D721Med (cell line): ENCODE measurements around the gene CYP2D6.
A peak's percentile ranks its signal among the peaks of the same experiment; 100 is the strongest.

Experiments
- DNase-seq: peaks from one replicate; pipeline ENCODE4 v3.0.0; 2011; ENCODE audit warnings: low spot score; ENCODE audit not compliant: insufficient read length
- FAIRE-seq: peaks from 2 replicates; lab custom pipeline; 2011; peaks lifted over from hg19 to GRCh38; lab: Jason Lieb, UNC
- TF ChIP-seq, protein P1 (sequence below): IDR thresholded peaks from 2 replicates; pipeline ENCODE4 v1.5.1; 2012; ENCODE audit warnings: mild to moderate bottlenecking, control low read depth; ENCODE audit not compliant: insufficient read depth; ENCODE audit errors: missing control alignments

CYP2D6 gene

DNA sequence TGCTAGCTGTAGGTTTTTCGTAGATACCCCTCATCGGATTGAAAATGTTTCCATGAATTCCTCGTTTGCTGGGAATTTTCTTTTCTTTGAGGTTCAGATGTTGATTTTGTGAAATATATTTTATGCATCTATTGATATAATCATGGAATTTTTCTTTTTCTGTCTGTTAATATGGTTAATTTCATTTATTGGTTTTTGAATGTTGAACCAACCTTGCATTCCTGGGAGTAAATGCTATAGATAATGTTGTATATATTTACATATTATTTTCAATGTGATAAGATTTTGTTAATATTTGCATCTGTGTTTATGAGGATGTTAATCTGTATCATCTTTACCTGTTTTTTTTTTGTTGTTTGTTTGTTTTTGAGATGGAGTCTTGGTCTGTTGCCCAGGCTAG is 29.4 kb downstream of the CYP2D6 start:
- TF ChIP-seq, protein P1, sequence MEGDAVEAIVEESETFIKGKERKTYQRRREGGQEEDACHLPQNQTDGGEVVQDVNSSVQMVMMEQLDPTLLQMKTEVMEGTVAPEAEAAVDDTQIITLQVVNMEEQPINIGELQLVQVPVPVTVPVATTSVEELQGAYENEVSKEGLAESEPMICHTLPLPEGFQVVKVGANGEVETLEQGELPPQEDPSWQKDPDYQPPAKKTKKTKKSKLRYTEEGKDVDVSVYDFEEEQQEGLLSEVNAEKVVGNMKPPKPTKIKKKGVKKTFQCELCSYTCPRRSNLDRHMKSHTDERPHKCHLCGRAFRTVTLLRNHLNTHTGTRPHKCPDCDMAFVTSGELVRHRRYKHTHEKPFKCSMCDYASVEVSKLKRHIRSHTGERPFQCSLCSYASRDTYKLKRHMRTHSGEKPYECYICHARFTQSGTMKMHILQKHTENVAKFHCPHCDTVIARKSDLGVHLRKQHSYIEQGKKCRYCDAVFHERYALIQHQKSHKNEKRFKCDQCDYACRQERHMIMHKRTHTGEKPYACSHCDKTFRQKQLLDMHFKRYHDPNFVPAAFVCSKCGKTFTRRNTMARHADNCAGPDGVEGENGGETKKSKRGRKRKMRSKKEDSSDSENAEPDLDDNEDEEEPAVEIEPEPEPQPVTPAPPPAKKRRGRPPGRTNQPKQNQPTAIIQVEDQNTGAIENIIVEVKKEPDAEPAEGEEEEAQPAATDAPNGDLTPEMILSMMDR = no peak
- FAIRE-seq (no peak), DNase-seq (no peak)

- DNase-seq (no peak), FAIRE-seq (no peak)
- TF ChIP-seq, protein P1 = no peak
Observed at GRCh38 chr22:42091455-42091782, 39.2 kb downstream of the CYP2D6 start.

DNA sequence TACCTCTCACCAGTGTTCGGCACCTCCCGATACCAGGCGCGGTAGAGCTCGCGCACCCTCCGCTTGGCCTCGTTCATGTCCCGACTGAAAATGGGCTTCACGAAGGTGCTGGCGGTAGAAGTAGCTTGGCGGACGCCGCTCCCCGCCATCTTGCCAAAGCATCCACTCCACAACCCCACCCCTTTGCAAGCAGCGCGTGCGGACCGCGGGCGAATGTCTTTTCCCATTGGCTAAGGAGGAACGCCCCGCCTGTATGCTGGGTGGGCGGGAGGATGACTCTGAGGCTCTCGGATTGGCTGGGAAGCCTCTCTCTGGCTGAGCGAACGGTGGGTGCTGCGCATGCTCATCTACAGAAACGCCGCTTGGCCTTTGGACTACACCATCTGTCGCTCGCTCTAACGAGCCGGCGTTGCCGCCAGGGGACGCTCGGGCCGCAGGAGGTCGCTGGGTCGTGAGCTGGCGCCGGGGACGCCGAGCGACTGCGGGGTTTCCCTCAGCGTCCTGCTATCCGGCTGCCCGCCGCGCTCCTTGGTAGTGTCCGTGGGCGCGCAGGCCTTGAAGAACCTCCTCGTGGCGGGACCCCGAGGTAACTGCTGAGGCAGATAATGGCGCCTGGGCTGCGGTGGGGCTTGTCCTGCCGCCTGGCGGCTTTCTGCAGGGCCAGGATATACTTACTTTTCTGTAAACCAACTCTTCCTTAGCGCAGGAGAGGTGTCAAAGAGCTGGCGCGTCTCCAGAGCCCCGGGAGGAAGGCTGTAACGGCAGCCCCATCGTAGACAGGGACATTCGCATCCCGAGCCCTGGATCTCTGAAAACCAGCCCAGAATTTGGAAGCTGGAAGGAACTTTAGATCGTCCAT is 39.8 kb downstream of the CYP2D6 start, which contains the start of gene NDUFA6:
Gene NDUFA6, minus strand, starts transcription at position 177 of the 859 bp plus-strand sequence. Its CDS starts 28 bp downstream, at position 149.
- DNase-seq (peak; percentile 54), FAIRE-seq (no peak)
- TF ChIP-seq, protein P1 = peak; percentile 80

GRCh38 chr22:42086051-42086450 is 44.6 kb downstream of the CYP2D6 start:
- DNase-seq (no peak), FAIRE-seq (no peak)
- TF ChIP-seq, protein P1 = no peak

DNA sequence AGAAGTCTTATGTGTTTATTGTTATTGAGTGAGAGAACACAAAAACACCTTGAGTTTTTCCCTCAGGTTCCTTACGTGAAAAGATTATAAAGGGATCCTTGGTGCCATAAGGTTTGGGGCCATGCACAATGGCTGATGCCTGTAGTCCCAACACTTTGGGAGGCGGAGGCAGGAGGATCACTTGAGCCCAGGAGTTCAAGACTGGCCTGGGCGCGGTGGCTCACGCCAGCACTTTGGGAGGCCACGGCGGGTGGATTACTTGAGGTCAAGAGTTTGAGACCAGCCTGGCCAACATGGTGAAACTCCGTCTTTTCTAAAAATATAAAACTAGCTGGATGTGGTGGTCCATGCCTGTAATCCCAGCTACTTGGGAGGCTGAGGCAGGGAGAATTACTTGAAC is 45.7 kb downstream of the CYP2D6 start:
- TF ChIP-seq, protein P1 = no peak
- no peak for DNase-seq
- FAIRE-seq = no peak

- TF ChIP-seq, protein P1 = no peak
- FAIRE-seq = no peak
- no peak for DNase-seq
Observed at GRCh38 chr22:42083119-42083518, 47.5 kb downstream of the CYP2D6 start.

GRCh38 chr22:42080287-42080686 is 50.3 kb downstream of the CYP2D6 start:
- FAIRE-seq (no peak), DNase-seq (no peak)
- TF ChIP-seq, protein P1 = no peak
